GM21528 (cell line): Measurements from ENCODE around the gene ANKLE2.
"Not testable (repeated sequence)": the region's sequence is repeated elsewhere in the genome, so short reads cannot be mapped to it uniquely, and the experiment has no call there.

Experiments used
- ATAC-seq: cut with Tn5 transposase; IDR thresholded peaks from one replicate; pipeline ENCODE4 v1.9.1; 2021; ENCODE audit warnings: mild to moderate bottlenecking, moderate library complexity; ENCODE audit not compliant: unreplicated experiment, low FRiP score

The ANKLE2 gene

GRCh38 chr12:132761032-132761920, at the start of gene ANKLE2:
TSS of gene ANKLE2 (minus strand) at chr12:132761832. CDS start at chr12:132761798, 34 bp downstream.
- ATAC-seq = peak; percentile 45

GRCh38 chr12:132809391-132809790, 47.8 kb upstream of the ANKLE2 start:
- not testable (repeated sequence) for ATAC-seq

- no peak for ATAC-seq
Observed at GRCh38 chr12:132807295-132808092, 45.9 kb upstream of the ANKLE2 start.

- no peak for ATAC-seq
Observed at GRCh38 chr12:132806857-132807256, 45.2 kb upstream of the ANKLE2 start.

GRCh38 chr12:132804426-132804861, 42.8 kb upstream of the ANKLE2 start:
- ATAC-seq = no peak

- no peak for ATAC-seq
Observed at GRCh38 chr12:132803888-132804287, 42.3 kb upstream of the ANKLE2 start.

GRCh38 chr12:132803125-132803524, 41.5 kb upstream of the ANKLE2 start:
- no peak for ATAC-seq

GRCh38 chr12:132801741-132802140, 40.1 kb upstream of the ANKLE2 start:
- no peak for ATAC-seq

GRCh38 chr12:132798836-132799235, 37.2 kb upstream of the ANKLE2 start:
- ATAC-seq = no peak

GRCh38 chr12:132797820-132798570, 36.4 kb upstream of the ANKLE2 start:
- ATAC-seq = no peak

- ATAC-seq = no peak
Observed at GRCh38 chr12:132795847-132796246, 34.2 kb upstream of the ANKLE2 start.

- not testable (repeated sequence) for ATAC-seq
Observed at GRCh38 chr12:132791940-132792339, 30.3 kb upstream of the ANKLE2 start.

- ATAC-seq = no peak
Observed at GRCh38 chr12:132789099-132789471, 27.5 kb upstream of the ANKLE2 start.

GRCh38 chr12:132788375-132789098, 26.9 kb upstream of the ANKLE2 start:
- ATAC-seq = no peak

- no peak for ATAC-seq
Observed at GRCh38 chr12:132787877-132788276, 26.2 kb upstream of the ANKLE2 start.

GRCh38 chr12:132786192-132786591, 24.6 kb upstream of the ANKLE2 start:
- no peak for ATAC-seq

- ATAC-seq = no peak
Observed at GRCh38 chr12:132784580-132784979, 22.9 kb upstream of the ANKLE2 start.

GRCh38 chr12:132783917-132784531, 22.4 kb upstream of the ANKLE2 start:
- ATAC-seq = no peak

GRCh38 chr12:132781938-132782337, 20.3 kb upstream of the ANKLE2 start:
- ATAC-seq = no peak
